GM18517 (cell line): ENCODE data around the gene HCRTR1.

ENCODE experiments used
- ATAC-seq: cut with Tn5 transposase; IDR thresholded peaks from one replicate; pipeline ENCODE4 v1.9.1; 2021; ENCODE audit warnings: mild to moderate bottlenecking, moderate library complexity; ENCODE audit not compliant: unreplicated experiment

Gene HCRTR1

DNA sequence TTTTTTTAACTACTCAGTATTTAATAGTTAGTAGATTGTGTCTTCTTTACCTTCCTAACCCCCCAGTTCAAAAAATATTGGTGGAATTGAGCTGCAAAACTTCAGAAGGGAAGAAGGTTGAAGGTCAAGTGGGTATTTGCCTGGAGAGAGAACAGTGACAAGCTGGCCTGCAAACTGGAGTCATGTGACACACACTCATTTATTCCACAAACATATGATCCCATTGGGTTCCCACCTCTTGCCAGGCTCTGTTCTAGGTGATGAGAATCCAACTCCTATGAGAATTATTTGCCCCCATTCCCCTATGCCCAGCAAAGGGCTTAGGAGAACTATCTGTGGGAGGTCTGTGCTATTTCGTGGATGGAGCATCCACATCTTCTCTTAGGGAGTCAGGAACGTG, 30.7 kb downstream of the HCRTR1 start:
- ATAC-seq: no peak

DNA sequence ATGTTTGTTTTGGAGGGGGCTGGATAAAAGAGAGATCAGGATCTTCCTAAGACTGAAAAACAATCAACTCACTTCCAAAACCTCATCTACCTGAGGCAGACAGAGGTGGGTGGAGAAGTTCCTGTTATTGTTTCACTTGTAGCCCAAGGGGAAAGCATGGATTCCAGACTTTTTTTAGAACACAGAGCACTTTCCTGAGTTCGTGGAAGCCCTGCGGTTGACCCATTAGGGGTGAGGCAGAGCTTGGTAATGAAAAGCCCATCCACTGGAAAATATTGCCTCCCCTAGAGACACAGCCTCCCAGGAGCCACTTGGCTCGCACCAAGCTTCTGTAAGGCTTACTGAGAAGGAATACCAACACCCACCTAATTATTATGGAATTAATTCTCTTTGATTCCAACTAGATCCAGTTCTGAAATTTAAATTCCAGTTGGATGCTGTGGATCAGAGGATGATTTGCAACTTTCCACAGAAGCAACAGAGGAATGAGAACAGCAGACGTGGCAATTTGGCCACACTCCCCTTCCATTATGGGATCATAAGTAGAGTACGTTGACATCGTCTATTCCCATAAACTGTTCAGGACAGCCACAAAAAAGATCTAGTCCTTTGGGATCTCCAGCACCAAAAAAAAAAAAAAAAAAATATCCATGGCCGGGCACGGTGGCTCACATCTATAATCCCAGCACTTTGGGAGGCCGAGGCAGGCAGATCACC, 31.3 kb downstream of the HCRTR1 start:
- ATAC-seq: no peak

DNA sequence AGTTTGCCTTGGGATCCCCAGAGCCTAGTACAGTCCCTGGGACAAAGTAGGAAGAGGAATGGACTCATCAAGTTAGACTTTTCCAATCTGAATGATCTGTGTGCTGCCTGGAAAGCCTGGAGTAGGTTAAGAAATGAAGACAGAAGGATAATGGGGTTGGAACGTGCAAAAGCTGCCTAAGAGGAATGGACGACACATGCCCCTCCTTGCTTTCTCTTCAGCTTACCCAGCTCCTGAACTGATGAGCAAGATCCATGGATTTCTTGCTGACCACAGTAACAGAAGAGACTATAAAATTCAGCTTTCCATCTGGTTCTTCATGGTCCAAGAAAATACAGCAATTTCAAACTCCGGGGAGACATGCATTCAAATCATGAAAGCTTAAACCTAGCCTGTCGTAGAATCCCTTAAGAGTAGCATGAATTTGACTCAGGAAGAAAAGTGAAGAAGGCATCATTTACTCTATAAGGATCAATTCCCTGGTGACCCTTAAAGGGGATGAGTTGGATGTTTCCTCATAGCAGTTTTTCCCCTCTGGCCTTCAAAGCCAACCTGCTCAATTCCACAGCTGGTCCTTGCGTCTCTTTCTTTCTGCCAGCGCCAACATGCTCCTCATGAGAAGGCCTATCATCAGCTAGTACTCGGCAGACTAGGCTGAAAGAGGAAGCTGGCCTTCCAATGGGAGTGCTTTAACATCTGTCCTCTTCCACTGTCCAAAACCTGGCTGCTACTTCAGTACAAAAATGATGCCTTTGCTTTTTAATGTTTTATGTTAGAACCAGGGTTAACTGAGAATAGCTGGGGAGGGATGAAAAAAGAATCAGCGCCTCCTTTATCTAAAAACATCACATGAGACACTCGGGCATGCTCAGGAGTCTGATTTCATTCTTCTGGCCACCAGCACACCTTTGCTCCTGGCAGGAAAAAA, 32.9 kb downstream of the HCRTR1 start:
- no peak for ATAC-seq

DNA sequence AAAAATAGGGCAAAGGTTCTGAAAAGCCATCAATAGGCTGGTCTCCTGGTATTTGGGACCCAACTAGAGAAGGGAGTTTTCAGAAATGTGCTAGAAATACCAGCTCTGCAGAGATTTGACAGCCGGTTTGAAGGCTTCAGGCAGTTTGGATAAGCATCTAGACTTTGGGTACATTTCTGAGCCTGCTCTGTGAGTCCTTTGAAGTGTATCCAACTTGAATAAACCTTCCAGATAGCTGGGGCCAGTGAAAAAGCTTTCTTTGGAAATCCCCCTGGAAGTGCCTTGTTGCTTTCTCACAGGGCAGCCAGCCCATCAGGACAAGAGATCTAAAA, 33.6 kb downstream of the HCRTR1 start:
- ATAC-seq: no peak

DNA sequence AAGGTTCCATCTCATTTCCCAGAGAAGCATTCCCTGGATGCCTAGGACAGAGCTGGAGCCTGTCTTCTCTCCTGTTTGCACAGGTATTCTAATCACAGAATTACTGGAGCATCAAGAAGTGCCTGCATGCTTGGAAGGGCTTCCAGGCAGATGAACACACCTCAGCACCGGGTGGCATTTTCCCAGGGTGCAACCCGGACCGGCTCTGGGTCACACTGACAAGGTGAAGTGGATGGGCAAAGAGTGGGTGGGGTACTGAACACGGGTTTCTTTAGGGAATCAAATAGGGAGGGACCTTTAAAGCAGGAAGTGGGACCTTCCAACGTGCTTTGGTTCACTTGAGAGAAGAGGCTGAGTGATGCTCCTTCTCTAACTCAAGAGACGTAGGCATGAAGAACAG, 34.3 kb downstream of the HCRTR1 start:
- ATAC-seq: no peak

DNA sequence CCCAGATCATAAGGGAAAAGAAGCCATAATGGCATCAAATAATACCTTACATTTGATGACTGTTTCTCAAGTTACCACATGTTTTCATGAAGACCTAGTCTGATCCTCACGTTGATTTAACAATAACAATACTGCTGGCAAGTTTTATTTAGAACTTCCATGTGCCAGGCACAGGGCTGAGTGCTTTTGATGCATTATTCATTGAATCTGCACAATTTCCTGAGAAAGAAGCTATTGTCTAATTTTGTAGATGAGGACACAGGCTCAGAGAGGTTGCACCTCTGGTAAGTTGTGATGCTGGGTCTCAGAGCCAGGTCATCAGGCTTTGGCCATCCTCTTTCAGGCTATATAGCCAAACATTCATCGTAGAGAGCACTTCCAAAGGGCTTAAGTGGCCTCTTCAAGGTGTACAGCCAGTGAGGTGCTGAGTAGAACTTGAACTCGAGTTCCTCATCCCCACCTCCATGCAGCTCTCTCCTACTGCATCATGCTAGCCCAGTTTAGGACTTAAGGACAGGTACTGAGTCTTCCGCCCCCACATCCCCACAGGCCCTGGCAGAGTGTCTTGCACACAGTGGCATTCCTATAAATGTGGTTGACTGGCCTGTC, 35.5 kb downstream of the HCRTR1 start:
- no peak for ATAC-seq

DNA sequence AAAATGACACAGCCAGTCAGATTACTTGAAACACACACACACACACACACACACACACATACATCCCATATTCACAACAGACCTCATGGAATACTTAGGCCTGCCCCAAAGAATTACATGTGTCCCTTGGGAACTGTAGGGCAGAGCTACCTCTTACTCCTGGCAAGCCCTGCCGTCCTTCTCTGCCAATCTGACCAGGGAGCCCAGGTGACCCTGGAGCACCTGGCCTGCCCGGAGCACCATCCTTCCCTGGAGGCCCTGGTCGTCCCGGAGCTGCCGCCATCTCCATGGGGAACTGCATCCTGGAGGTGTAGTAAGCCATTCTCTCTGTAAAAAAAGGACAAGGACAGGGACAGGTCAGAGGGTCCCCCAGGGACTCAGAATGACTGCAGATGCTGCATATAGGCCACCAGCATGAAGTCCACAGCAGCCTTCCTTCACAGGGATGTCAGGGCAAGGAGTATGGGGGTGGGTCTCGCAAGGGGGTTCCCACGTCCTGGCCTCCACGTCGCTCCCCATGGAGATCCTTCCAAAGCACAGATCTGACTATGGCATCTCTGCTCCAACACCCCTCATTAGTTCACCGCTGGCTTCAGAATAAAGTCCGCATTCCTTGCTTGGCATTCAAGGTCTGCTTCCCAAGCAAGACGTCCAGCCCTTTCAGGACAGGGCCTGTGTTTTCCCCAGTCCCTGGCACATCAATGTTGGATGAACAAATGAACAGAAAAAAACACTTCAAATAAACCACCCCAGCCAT, 36.4 kb downstream of the HCRTR1 start:
- no peak for ATAC-seq

DNA sequence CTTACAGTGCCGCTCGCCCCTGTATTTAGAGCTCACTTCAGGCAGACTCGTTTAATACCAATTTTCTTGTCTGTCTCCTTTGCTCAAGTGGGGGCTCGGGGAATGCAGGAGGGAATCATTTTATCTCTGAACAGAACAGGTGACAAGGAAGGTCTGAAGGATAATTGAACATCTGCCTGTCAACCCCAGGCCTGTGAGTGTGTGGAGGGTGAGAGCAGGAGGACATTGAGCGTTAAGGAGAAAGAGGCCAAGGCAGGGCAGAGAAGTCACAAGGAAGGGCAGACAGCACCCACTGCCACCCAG, 36.9 kb downstream of the HCRTR1 start:
- ATAC-seq: no peak

DNA sequence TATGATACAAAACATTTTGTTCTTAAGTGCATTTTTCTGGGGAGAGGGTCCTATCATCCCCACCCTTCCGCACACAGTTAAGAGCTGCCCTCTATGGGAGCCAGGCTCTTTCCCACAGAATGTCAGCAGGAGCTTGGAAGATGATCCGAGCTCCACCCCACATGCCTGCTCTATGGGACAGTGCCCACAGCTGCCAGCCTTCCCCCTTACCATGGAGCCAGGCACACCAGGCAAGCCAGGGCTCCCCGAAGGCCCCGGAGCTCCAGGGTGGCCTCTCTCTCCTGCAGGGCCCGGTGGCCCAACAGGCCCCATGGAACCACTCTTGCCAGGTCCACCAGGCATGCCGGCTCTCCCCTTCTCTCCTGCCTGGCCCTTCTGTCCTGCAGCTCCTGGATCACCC, 37.6 kb downstream of the HCRTR1 start:
- ATAC-seq: no peak

DNA sequence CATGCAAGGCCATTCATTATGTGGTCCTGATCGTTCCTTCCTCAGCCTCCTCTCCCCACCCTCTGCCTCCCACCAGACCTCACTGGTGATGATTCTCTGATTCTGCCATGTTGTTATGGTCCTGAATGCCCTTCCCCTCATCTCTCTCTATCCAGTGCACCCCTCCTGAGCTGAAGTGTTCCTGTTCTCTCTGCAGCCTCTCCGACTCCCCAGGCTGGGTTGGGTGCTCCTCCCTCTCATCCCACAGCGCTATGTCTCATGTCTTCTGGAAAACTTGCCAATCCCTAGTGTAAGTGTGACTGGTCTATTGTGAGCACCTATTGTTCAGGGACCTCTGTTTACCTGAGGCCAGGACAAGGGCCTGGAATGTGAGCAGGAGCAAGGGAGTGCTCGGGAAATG, 38.3 kb downstream of the HCRTR1 start:
- ATAC-seq: no peak

DNA sequence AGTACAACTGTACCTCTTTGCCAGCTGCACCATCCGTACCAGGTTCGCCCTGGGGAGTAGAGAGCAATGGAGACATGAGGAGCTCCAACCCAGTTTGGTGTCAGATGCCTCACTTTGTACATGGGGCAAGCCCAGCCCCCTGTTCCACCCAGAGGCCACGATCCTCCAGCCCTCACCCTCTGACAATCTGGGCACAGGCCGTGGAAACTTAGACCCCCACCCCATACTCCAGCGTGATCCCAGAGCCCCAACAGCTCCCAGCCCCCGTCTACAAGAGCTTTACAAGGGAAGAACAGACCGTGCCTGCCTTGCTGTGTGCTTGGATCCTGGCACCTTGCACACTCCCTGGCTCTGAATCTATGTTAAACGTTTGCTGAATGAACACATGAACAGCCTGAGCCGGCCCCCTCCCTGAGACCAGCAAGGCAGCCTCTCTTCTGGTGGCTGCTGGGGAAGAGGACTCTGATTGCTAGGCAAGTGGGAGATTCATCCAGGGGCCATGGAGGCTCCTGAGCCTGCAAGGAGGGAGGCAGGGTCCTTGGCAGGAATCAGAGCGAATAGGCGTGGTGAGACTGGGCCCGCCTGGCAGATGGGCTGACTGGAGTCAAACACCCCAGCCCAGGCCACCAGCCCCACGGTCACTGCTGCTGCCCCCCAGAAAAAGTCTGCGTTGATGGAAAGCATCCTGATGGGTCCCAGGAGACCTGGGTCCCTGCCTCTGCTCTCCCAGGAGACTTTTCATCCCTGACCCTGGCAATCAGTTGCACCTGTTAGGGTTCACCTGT, 39.7 kb downstream of the HCRTR1 start:
- ATAC-seq: no peak

DNA sequence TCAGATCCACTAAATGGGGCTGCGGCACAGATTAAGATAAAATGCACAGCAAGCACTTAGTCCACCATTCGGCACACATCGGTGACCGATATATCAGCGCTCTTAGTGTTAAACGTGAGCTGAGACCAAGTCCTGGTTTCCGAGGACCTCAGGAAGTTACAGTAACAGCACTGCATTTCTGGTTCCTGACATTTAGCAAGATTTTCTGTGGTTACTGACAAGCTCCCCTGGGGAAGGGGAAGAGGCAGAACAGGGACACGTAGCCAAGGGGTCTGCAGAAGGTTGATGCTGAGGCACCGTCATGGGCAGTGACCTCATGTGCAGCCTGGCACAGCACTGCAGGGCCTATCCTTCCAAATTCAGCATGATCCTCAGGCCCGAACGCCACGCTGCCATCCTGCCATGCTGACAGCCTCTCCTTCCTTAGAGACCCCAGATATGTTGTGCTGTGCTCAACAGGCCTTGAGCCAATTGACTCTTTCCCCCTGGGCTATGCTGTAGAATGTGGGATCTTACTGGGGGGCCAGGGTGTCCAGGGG, 40.6 kb downstream of the HCRTR1 start:
- ATAC-seq: no peak

DNA sequence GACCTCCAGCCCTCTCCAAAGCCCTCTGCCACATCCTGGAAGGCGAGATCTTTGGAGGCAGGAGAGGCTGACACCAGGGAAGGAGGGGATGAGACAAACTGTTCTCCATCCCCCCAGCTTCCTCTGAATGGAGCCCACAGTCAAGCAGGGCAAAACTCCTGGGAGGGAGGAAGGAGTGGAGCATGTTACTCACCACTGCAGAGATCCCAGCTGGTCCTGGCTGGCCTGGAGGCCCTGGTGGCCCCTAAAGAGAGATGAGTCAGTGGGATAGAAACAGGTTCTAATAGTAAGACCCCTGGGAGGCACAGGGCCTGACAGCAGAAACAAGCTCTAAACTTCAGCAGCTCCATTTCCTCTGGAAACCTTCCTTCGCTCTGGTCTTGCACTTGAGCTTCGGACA, 41.2 kb downstream of the HCRTR1 start:
- ATAC-seq: no peak

DNA sequence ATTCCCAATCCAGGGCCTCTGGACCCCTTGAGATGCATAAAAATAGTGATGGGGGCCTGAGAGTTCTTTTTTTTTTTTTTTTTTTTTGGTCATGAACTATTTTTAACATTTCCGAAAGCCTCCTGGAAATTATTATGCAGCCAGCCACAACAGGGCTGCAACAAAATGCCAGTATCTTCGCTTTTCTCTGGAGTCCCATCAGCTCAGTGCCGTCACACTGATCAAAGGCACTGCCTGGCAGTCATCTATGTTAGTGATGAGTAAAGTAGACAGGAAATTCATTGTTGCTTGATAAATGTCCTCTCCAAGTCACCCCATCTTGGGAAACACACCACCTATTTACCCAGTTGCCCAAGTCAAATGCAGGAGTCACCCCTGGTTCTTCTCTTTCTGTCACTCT, 42.4 kb downstream of the HCRTR1 start:
- ATAC-seq: no peak

DNA sequence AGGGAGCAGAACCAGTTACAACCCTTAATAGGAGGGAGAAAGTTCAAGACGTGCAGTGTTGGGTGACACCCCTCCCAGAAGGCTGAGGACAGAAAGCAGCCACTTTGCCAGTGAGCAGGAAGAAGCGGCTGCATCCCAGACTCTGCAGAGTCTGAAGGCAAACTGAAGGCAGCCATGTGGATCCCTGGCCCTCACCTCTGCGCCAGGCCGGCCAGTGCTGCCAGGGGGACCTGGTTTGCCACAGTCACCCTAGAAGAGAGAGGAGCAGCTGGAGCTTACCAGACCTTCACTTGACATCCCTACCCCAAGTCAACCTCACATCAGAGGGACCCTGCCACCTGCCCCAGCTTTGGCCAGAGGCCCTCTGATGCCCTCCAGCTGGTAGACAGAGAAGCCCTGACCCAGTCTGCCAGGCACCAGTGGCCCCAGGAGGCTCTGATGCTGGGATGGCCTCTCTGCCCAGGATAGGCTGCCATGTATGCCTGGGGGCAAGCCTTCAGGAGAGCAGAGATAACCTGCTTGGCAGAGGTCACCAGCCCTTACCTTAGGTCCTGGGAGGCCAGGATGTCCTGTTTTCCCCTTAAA, 43.5 kb downstream of the HCRTR1 start:
- ATAC-seq: no peak

DNA sequence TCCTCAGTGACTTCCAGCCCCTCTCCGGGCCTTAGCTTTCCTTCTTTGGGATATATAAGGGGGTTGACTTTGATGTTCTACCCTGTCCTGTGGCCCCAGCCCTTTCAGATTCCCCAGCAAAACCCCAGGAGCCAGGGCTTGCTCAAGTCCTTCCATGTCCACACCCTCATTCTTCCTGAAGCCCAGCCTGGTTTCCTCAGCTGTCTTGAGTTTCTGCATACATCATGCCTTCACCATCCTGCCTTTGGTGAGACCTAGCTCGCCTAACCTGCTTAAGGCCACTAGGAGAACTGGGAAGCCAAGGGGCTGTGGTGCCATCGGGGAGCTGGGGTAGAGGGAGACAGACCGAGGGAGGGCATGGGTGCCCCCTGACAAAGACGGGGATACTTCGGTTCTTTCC, 44.4 kb downstream of the HCRTR1 start:
- ATAC-seq: no peak

DNA sequence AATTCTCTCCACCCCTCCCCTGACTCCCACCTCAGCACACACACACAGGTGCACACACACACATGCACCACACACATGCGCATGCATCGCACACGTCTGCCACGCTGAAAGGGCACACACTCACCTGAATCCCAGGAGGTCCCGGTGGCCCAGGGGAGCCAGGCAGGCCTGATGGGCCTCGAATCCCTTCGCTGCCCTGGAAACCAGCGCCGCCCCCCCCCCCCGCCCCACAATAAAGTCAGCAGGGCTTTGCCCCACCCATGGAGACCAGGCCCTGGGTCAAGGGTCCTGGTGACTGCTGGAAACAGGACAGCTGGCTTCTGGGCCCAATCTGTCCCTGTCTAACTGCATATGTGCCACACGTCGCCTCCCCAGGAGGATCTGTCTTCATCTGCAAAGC, 45.0 kb downstream of the HCRTR1 start:
- no peak for ATAC-seq

DNA sequence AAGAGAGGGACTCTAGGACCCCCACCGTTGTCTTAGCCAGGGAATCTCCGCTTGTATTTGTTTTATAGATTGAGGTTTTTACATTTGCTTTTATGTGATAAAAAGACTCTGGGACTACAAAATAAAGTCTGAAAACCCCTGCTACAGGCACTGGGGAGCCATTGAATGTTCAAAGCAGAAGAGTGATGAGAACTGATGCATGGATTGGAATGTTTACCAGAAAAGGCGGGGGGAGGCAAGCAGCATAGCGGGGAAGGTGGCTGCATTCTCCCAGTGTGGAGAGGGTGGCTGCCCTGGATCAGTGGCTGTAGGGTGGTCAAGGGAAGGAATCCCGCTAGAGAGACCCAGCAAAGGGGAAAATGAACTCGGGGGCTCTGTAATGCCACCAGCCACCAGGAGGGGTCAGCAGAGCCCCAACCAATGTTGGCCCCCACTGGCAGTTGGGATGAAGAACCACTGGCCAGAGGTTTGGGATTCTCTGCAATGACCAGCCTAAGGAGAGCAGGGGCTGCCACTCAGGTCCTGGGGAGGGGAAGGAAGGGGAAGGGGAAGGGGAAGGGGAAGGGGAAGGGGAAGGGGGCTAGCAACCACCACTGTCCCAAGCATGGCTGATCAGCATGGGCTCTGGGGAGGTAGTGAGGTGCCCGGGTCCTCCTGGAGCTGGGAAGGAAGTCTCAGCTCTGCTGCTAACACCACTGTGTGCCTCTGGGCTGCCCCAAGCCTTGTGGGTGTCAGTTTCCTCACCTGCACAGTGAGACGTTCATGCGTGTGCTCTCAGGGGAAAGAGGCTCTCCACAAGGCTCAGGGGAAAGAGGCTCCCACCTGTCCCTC, 46.3 kb downstream of the HCRTR1 start:
- no peak for ATAC-seq

DNA sequence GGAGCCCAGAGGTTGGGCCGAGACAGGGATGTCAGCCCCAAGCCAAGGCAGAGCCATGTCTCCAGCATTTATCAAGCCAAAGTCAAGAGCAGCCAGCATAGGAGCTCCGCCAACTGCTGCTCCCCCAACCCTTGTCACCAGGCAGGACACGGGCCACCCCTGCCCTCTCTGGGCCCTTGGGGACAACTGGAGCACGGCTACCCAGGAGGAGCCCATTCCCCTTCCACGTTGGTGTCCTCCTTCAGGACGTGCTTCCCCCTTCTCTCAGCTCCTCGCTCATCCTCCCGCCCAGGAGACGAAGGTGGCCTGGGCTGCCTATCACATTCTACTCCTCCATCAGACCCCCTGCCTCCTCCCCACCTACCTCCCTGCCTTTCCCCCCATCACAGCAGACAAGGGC, 47.0 kb downstream of the HCRTR1 start:
- ATAC-seq: no peak
